DOHH2 (cell line): ENCODE results near the gene PRSS35.

ENCODE experiments used
- H3F3A ChIP-seq: fragments of 200-600 bp; sonication (generic), shearing (Covaris generic); 2 replicates; pipeline ENCODE4 v1.6.0; 2016; ENCODE audit warnings: antibody characterized with exemption, mild to moderate bottlenecking; ENCODE audit not compliant: control insufficient read depth, insufficient read depth
- H3K27ac ChIP-seq: fragments of 200-600 bp; sonication (generic); 2 replicates; pipeline ENCODE4 v1.5.1; 2014; ENCODE audit warnings: low read depth, mild to moderate bottlenecking, low read length, moderate library complexity
- H3K27me3 ChIP-seq: fragments of 200-600 bp; sonication (generic); 2 replicates; pipeline ENCODE4 v1.6.1; 2014; ENCODE audit warnings: mild to moderate bottlenecking, low read length, mixed read lengths; ENCODE audit not compliant: control insufficient read depth
- H3K36me3 ChIP-seq: fragments of 200-600 bp; sonication (generic); 2 replicates; pipeline ENCODE4 v1.6.1; 2014; ENCODE audit warnings: mild to moderate bottlenecking, low read length, moderate library complexity, mixed read lengths; ENCODE audit not compliant: control insufficient read depth
- H3K4me1 ChIP-seq: fragments of 200-600 bp; sonication (generic); 2 replicates; pipeline ENCODE4 v1.6.1; 2014; ENCODE audit warnings: mild to moderate bottlenecking, low read length, mixed read lengths; ENCODE audit not compliant: control insufficient read depth
- H3K4me2 ChIP-seq: fragments of 200-600 bp; sonication (generic); 2 replicates; pipeline ENCODE4 v1.6.0; 2014; ENCODE audit warnings: mild to moderate bottlenecking, low read length, moderate library complexity
- H3K4me3 ChIP-seq: fragments of 200-600 bp; sonication (generic); 2 replicates; pipeline ENCODE4 v1.5.1; 2014; ENCODE audit warnings: mild to moderate bottlenecking, low read length, mixed read lengths
- H3K79me2 ChIP-seq: fragments of 200-600 bp; sonication (generic); 2 replicates; pipeline ENCODE4 v1.6.1; 2014; ENCODE audit warnings: mild to moderate bottlenecking, low read length, mixed read lengths; ENCODE audit not compliant: control insufficient read depth
- H3K9me2 ChIP-seq: fragments of 200-600 bp; sonication (generic); replicated peaks from 2 replicates; pipeline ENCODE4 v1.6.1; 2014; ENCODE audit warnings: mild to moderate bottlenecking, low read length, mixed read lengths; ENCODE audit not compliant: control insufficient read depth
- H3K9me3 ChIP-seq: fragments of 200-600 bp; sonication (generic); 2 replicates; pipeline ENCODE4 v1.6.1; 2014; ENCODE audit warnings: antibody characterized with exemption, low read length, mixed read lengths; ENCODE audit not compliant: control insufficient read depth, insufficient read depth
- H4K20me1 ChIP-seq: fragments of 200-600 bp; sonication (generic); 2 replicates; pipeline ENCODE4 v1.6.0; 2014; ENCODE audit warnings: low read depth, mild to moderate bottlenecking, antibody characterized with exemption, low read length, moderate library complexity; ENCODE audit not compliant: control insufficient read depth, insufficient read depth
- CTCF ChIP-seq: fragments of 200-600 bp; sonication (generic); IDR thresholded peaks from one replicate; pipeline ENCODE4 v1.5.1; 2014; ENCODE audit warnings: antibody characterized with exemption, mild to moderate bottlenecking, low read depth, low read length; ENCODE audit not compliant: poor library complexity, severe bottlenecking
- EZH2phosphoT487 ChIP-seq: fragments of 200-600 bp; sonication (generic); IDR thresholded peaks from 2 replicates; pipeline ENCODE4 v1.6.1; 2017; ENCODE audit warnings: borderline replicate concordance, mild to moderate bottlenecking, antibody characterized with exemption, low read length, moderate library complexity, mixed read lengths

Gene PRSS35

GRCh38 chr6:83514866-83515466, 2.6 kb downstream of the PRSS35 start:
- H4K20me1 ChIP-seq: no peaks in the 10 kb centered on the region
- no peaks in the 10 kb centered on the region for H3K9me3 ChIP-seq
- H3K4me2 ChIP-seq: no peak overlapping the region
- H3K36me3 ChIP-seq: no peaks in the 10 kb centered on the region
- H3K79me2 ChIP-seq: no peaks in the 10 kb centered on the region
- H3K27me3 ChIP-seq: peaks cover 22% of the 10 kb centered on the region
- H3K4me3 ChIP-seq: no peak overlapping the region
- H3K27ac ChIP-seq: no peak overlapping the region
- no peaks in the 10 kb centered on the region; the same call in 1 of the 2 replicates for H3K4me1 ChIP-seq
- peak; percentile 74 for TF ChIP-seq CTCF
- no peak for TF ChIP-seq EZH2phosphoT487
- no peaks in the 10 kb centered on the region for H3K9me2 ChIP-seq
- H3F3A ChIP-seq: no peaks in the 10 kb centered on the region

GRCh38 chr6:83517500-83517899, 5.2 kb downstream of the PRSS35 start:
- no peaks in the 10 kb centered on the region for H3K9me3 ChIP-seq
- H3K4me3 ChIP-seq: no peak overlapping the region
- H3K4me2 ChIP-seq: no peak overlapping the region

GRCh38 chr6:83518816-83519480, 6.6 kb downstream of the PRSS35 start:
- Histone ChIP-seq H3K36me3 (no peaks in the 10 kb centered on the region), H3K27ac (no peak overlapping the region), H3K27me3 (0 out of 2 replicates have a peak, but pooled peaks cover 2% of the 10 kb centered on the region), H3K4me3 (no peak overlapping the region), H4K20me1 (no peaks in the 10 kb centered on the region), H3K4me2 (no peak overlapping the region), H3K9me2 (no peaks in the 10 kb centered on the region), H3K9me3 (no peaks in the 10 kb centered on the region), H3K4me1 (no peaks in the 10 kb centered on the region), H3K79me2 (no peaks in the 10 kb centered on the region), H3F3A (no peaks in the 10 kb centered on the region)
- TF ChIP-seq CTCF (no peak), EZH2phosphoT487 (no peak)

More at GRCh38 chr6:83517500-83517899, 5.2 kb downstream of the PRSS35 start:
- Histone ChIP-seq H3K4me1 (no peaks in the 10 kb centered on the region), H4K20me1 (no peaks in the 10 kb centered on the region), H3K27ac (no peak overlapping the region), H3K9me2 (no peaks in the 10 kb centered on the region), H3F3A (no peaks in the 10 kb centered on the region), H3K36me3 (no peaks in the 10 kb centered on the region), H3K27me3 (peaks cover 11% of the 10 kb centered on the region), H3K79me2 (no peaks in the 10 kb centered on the region)
- TF ChIP-seq CTCF (no peak), EZH2phosphoT487 (no peak)
